IMR-90 (cell line): ENCODE data around the gene ATRNL1. TPM values are rescaled to one million over a fixed set of nuclear protein-coding genes. Genes with fewer than 3 reads are reported as not detected.
A peak's percentile ranks its signal among the peaks of the same experiment; 100 is the strongest.

Experiments used
- ATAC-seq: fragments of 200-7000 bp; cut with Tn5 transposase; 2 replicates; pipeline ENCODE4 v1.9.1; 2020; ENCODE audit warnings: low read depth, mild to moderate bottlenecking, moderate library complexity
- BruUV-seq: library from RNA; stranded (reverse); fragments of 400-500 nt; replicated peaks from 2 replicates; lab custom pipeline; 2021; lab: Mats Ljungman, UMichigan
- CTCF ChIA-PET: fragments of 300-600 bp; formaldehyde crosslinking; extraction: SDS; loops from one replicate; lab custom pipeline; 2021; ENCODE audit warnings: antibody characterized with exemption; lab: Yijun Ruan, JAX
- POLR2A ChIA-PET: fragments of 300-600 bp; sonication (Branson Sonifier 250); formaldehyde crosslinking; loops from one replicate; lab custom pipeline; 2022; ENCODE audit warnings: antibody characterized with exemption; ENCODE audit not compliant: unreplicated experiment; lab: Charles Lee
- DNase-seq: peaks from one replicate; pipeline ENCODE4 v3.0.0; 2013
- H2AFZ ChIP-seq: replicated peaks from 2 replicates; pipeline ENCODE3; 2013; ENCODE audit warnings: low read length, mild to moderate bottlenecking; ENCODE audit not compliant: poor library complexity
- H2AK5ac ChIP-seq: 2 replicates; pipeline ENCODE4 v1.6.1; 2013; ENCODE audit warnings: low read depth, low read length, inconsistent platforms
- H2AK9ac ChIP-seq: replicated peaks from 2 replicates; pipeline ENCODE3; 2013; ENCODE audit warnings: mild to moderate bottlenecking, low read depth, low read length, moderate library complexity; ENCODE audit not compliant: poor library complexity
- H2BK120ac ChIP-seq: 2 replicates; pipeline ENCODE4 v1.6.1; 2013; ENCODE audit warnings: low read depth, low read length, inconsistent platforms
- H2BK15ac ChIP-seq: 3 replicates; pipeline ENCODE4 v1.6.1; 2013; ENCODE audit warnings: low read depth, low read length, inconsistent platforms
- H2BK20ac ChIP-seq: 2 replicates; pipeline ENCODE4 v1.6.1; 2013; ENCODE audit warnings: low read depth, mild to moderate bottlenecking, inconsistent platforms, low read length, moderate library complexity
- H2BK5ac ChIP-seq: 2 replicates; pipeline ENCODE4 v1.6.1; 2013; ENCODE audit warnings: mild to moderate bottlenecking, low read depth, low read length, inconsistent platforms; ENCODE audit not compliant: poor library complexity, severe bottlenecking
- H3K14ac ChIP-seq: replicated peaks from 2 replicates; pipeline ENCODE4 v1.6.1; 2013; ENCODE audit warnings: low read depth, low read length, inconsistent platforms
- H3K18ac ChIP-seq: 2 replicates; pipeline ENCODE4 v1.6.1; 2013; ENCODE audit warnings: low read depth, low read length, control low read depth
- H3K23ac ChIP-seq: 2 replicates; pipeline ENCODE4 v1.6.1; 2013; ENCODE audit warnings: low read depth, low read length, inconsistent platforms
- H3K27ac ChIP-seq: 2 replicates; pipeline ENCODE4 v1.5.1; 2013; ENCODE audit warnings: mild to moderate bottlenecking, control low read depth, low read length; ENCODE audit not compliant: insufficient read depth
- H3K27me3 ChIP-seq: 2 replicates; pipeline ENCODE4 v1.6.1; 2013; ENCODE audit warnings: low read length; ENCODE audit not compliant: control insufficient read depth, insufficient read depth
- H3K36me3 ChIP-seq: 2 replicates; pipeline ENCODE4 v1.6.1; 2013; ENCODE audit warnings: low read length, mixed read lengths; ENCODE audit not compliant: control insufficient read depth, insufficient read depth
- H3K4ac ChIP-seq: 2 replicates; pipeline ENCODE4 v1.6.1; 2013; ENCODE audit warnings: low read depth, low read length, inconsistent platforms
- H3K4me1 ChIP-seq: 2 replicates; pipeline ENCODE4 v1.6.1; 2013; ENCODE audit warnings: low read length, mixed read lengths; ENCODE audit not compliant: control insufficient read depth, insufficient read depth
- H3K4me2 ChIP-seq: 2 replicates; pipeline ENCODE4 v1.6.1; 2013; ENCODE audit warnings: low read depth, mild to moderate bottlenecking, control low read depth, low read length, moderate library complexity
- H3K4me3 ChIP-seq: 2 replicates; pipeline ENCODE4 v1.5.1; 2013; ENCODE audit warnings: low read depth, mild to moderate bottlenecking, control low read depth, low read length, moderate library complexity; ENCODE audit not compliant: insufficient read depth
- H3K56ac ChIP-seq: 2 replicates; pipeline ENCODE4 v1.6.1; 2013; ENCODE audit warnings: low read length, inconsistent platforms; ENCODE audit not compliant: insufficient read depth; ENCODE audit errors: extremely low read depth
- H3K79me1 ChIP-seq, 2 experiments: 2 replicates each; pipeline ENCODE4 v1.6.1; 2013; ENCODE audit warnings: low read length in 2 of 2, inconsistent platforms in 1 of 2, low read depth in 1 of 2
- H3K9ac ChIP-seq: 2 replicates; pipeline ENCODE4 v1.6.1; 2013; ENCODE audit warnings: low read depth, low read length, control low read depth
- H3K9me1 ChIP-seq: 2 replicates; pipeline ENCODE4 v1.6.1; 2013; ENCODE audit warnings: low read length, inconsistent platforms; ENCODE audit not compliant: insufficient read depth
- H3K9me3 ChIP-seq: 2 replicates; pipeline ENCODE4 v1.6.1; 2013; ENCODE audit warnings: low read length; ENCODE audit not compliant: control insufficient read depth, insufficient read depth
- H4K20me1 ChIP-seq: 2 replicates; pipeline ENCODE4 v1.6.1; 2013; ENCODE audit warnings: low read length, inconsistent platforms; ENCODE audit not compliant: insufficient read depth
- H4K5ac ChIP-seq: 2 replicates; pipeline ENCODE4 v1.6.1; 2013; ENCODE audit warnings: mild to moderate bottlenecking, low read depth, low read length, control low read depth
- H4K8ac ChIP-seq, 2 experiments: 2 replicates each; pipeline ENCODE4 v1.6.1; 2013; ENCODE audit warnings: low read depth in 2 of 2, low read length in 2 of 2, control low read depth in 1 of 2, inconsistent platforms in 1 of 2
- H4K91ac ChIP-seq: 2 replicates; pipeline ENCODE4 v1.6.1; 2013; ENCODE audit warnings: low read depth, low read length, inconsistent platforms; ENCODE audit not compliant: insufficient read depth
- BHLHE40 ChIP-seq: fragments of 150-350 bp; IDR thresholded peaks from 2 replicates; pipeline ENCODE4 v1.6.1; 2016; ENCODE audit warnings: mild to moderate bottlenecking, low read depth, low read length
- CEBPB ChIP-seq: IDR thresholded peaks from 2 replicates; pipeline ENCODE4 v1.6.1; 2012; ENCODE audit warnings: low read depth, low read length, improper control_type of control experiment
- CHD1 ChIP-seq: IDR thresholded peaks from 2 replicates; pipeline ENCODE4 v1.6.1; 2012; ENCODE audit warnings: low read depth, low read length, improper control_type of control experiment
- FOS ChIP-seq: fragments of 150-350 bp; IDR thresholded peaks from 2 replicates; pipeline ENCODE4 v1.6.1; 2016; ENCODE audit warnings: low read depth, low read length
- MAFK ChIP-seq: IDR thresholded peaks from 2 replicates; pipeline ENCODE4 v1.6.1; 2012; ENCODE audit warnings: low read depth, low read length, improper control_type of control experiment
- MAZ ChIP-seq: IDR thresholded peaks from 2 replicates; pipeline ENCODE4 v1.6.1; 2012; ENCODE audit warnings: low read depth, mild to moderate bottlenecking, low read length, improper control_type of control experiment, moderate library complexity, borderline replicate concordance
- MXI1 ChIP-seq: IDR thresholded peaks from 2 replicates; pipeline ENCODE4 v1.6.1; 2012; ENCODE audit warnings: low read depth, mild to moderate bottlenecking, low read length, moderate library complexity, borderline replicate concordance
- NFE2L2 ChIP-seq: fragments of 150-350 bp; IDR thresholded peaks from 2 replicates; pipeline ENCODE4 v1.6.1; 2016; ENCODE audit warnings: low read depth, mild to moderate bottlenecking, low read length
- POLR2A ChIP-seq: IDR thresholded peaks from 2 replicates; pipeline ENCODE4 v1.6.1; 2012; ENCODE audit warnings: mild to moderate bottlenecking, low read depth, low read length
- RAD21 ChIP-seq: IDR thresholded peaks from 2 replicates; pipeline ENCODE4 v1.6.1; 2012; ENCODE audit warnings: low read length, improper control_type of control experiment
- RCOR1 ChIP-seq: IDR thresholded peaks from 2 replicates; pipeline ENCODE4 v1.6.1; 2012; ENCODE audit warnings: mild to moderate bottlenecking, low read length, improper control_type of control experiment; ENCODE audit not compliant: insufficient replicate concordance
- RFX5 ChIP-seq: IDR thresholded peaks from 2 replicates; pipeline ENCODE4 v1.8.0; 2012; ENCODE audit warnings: low read depth, mild to moderate bottlenecking, low read length, moderate library complexity
- SMC3 ChIP-seq: fragments of 150-350 bp; IDR thresholded peaks from 2 replicates; pipeline ENCODE4 v1.6.1; 2016; ENCODE audit warnings: low read depth, mild to moderate bottlenecking, antibody characterized with exemption, low read length, moderate library complexity
- USF2 ChIP-seq: fragments of 150-350 bp; IDR thresholded peaks from 2 replicates; pipeline ENCODE4 v1.6.1; 2017; ENCODE audit warnings: mild to moderate bottlenecking, antibody characterized with exemption, low read length, low read depth
- WGBS, 2 experiments: methylation state at CpG; one replicate each; pipeline versions ENCODE4 v1.1.5 to v1.1.7; 2013; ENCODE audit warnings: missing lambda C conversion rate in 2 of 2; ENCODE audit not compliant: insufficient read length in 1 of 2; ENCODE audit errors: extremely low coverage in 2 of 2; 5-methylcytosine and 5-hydroxymethylcytosine counted together
- dilution Hi-C: fragments of 300-500 bp; cut with HindIII; formaldehyde crosslinking; loops from one replicate; pipeline ENCODE4 v1.14.3; 2018; ENCODE audit warnings: low sequenced_read_pairs; ENCODE audit not compliant: unreplicated experiment
- in situ Hi-C: fragments of 300-500 bp; cut with MboI; formaldehyde crosslinking; loops from 3 replicates; pipeline ENCODE4 v1.14.3; 2019; ENCODE audit warnings: low sequenced_read_pairs, inconsistent platforms, mixed read lengths
- intact Hi-C: fragments of 100-400 bp; cut with micrococcal nuclease; formaldehyde crosslinking; loops from 2 replicates; pipeline ENCODE4 v1.10.0; 2022
- polyA plus RNA-seq, 3 experiments: library from polyadenylated mRNA; depleted of rRNA; stranded (reverse); fragments of >200 nt; gene quantifications; 2 replicates each; pipeline ENCODE4 v1.2.3, GENCODE V29; 2012; ENCODE audit warnings: low replicate concordance in 1 of 3
- total RNA-seq: library from RNA; depleted of rRNA; stranded (reverse); fragments of >200 nt; gene quantifications from 2 replicates; pipeline ENCODE4 v1.2.3, GENCODE V29; 2012
- TF ChIP-seq, protein P1 (sequence below): conservative IDR thresholded peaks from 2 replicates; pipeline ENCODE4 v1.5.1; 2012; ENCODE audit warnings: mild to moderate bottlenecking, low read depth, low read length, improper control_type of control experiment
- TF ChIP-seq, protein P2 (sequence below): fragments of 150-350 bp; IDR thresholded peaks from 2 replicates; pipeline ENCODE4 v1.6.1; 2016; ENCODE audit warnings: low read depth, mild to moderate bottlenecking, low read length, moderate library complexity, borderline replicate concordance

ATRNL1 gene
- total and polyA plus RNA-seq, 2 of the 4 experiments (the other 2 are of a cell fraction) = 0.18 to 0.19 TPM

GRCh38 chr10:115826396-115826795 lies 733.2 kb downstream of the ATRNL1 start:
- Histone ChIP-seq H2BK120ac (peak overlapping the region; percentile 14; the same call in 1 of the 2 replicates), H3K4me1 (peaks cover 8% of the 10 kb centered on the region), H2BK20ac (no peak overlapping the region), H4K5ac (no peak overlapping the region), H3K56ac (no peak overlapping the region), H3K27ac (no peak overlapping the region), H2AFZ (no peak overlapping the region), H2AK9ac (no peak overlapping the region), H3K27me3 (no peaks in the 10 kb centered on the region), H3K18ac (no peak overlapping the region), H3K4ac (no peak overlapping the region), H4K20me1 (no peaks in the 10 kb centered on the region), H2AK5ac (no peak overlapping the region), H3K9me3 (no peaks in the 10 kb centered on the region), H2BK15ac (no peak overlapping the region), H3K14ac (no peak overlapping the region), H4K91ac (no peak overlapping the region; the same call in 1 of the 2 replicates), H3K36me3 (no peaks in the 10 kb centered on the region), H3K9me1 (no peaks in the 10 kb centered on the region), H3K4me3 (no peak overlapping the region), H3K4me2 (no peak overlapping the region), H3K9ac (no peak overlapping the region), H4K8ac (no peak overlapping the region; a peak in 1 of 4 replicates), H3K23ac (no peak overlapping the region), H3K79me1 (no peaks in the 10 kb centered on the region), H2BK5ac (no peak overlapping the region)
- ChIA-PET POLR2A (no interaction called here), CTCF (interaction anchor here (0.6 to 2.5 kb wide), 6 partner anchors 11 to 461 kb away, joined by 3 to 6 read pairs (median 4); no protein-coding TSS in a partner anchor)
- dilution Hi-C loops (no loop called here), intact Hi-C loops (loop anchor here (10.0 kb wide), 1 partner anchor 348 kb away; no protein-coding TSS in a partner anchor), in situ Hi-C loops (no loop called here)
- 93% methylated on average over 2 of the region's 9 CpGs; no CpG with 5 or more reads in 1 of the 2 experiments for WGBS, 2 experiments
- TF ChIP-seq RFX5 (no peak), RCOR1 (no peak), FOS (no peak), NFE2L2 (no peak), MXI1 (no peak), MAZ (no peak), SMC3 (no peak), BHLHE40 (no peak), POLR2A (no peak), CHD1 (no peak), CEBPB (no peak), RAD21 (no peak), MAFK (no peak), USF2 (no peak)
- TF ChIP-seq, protein P1, sequence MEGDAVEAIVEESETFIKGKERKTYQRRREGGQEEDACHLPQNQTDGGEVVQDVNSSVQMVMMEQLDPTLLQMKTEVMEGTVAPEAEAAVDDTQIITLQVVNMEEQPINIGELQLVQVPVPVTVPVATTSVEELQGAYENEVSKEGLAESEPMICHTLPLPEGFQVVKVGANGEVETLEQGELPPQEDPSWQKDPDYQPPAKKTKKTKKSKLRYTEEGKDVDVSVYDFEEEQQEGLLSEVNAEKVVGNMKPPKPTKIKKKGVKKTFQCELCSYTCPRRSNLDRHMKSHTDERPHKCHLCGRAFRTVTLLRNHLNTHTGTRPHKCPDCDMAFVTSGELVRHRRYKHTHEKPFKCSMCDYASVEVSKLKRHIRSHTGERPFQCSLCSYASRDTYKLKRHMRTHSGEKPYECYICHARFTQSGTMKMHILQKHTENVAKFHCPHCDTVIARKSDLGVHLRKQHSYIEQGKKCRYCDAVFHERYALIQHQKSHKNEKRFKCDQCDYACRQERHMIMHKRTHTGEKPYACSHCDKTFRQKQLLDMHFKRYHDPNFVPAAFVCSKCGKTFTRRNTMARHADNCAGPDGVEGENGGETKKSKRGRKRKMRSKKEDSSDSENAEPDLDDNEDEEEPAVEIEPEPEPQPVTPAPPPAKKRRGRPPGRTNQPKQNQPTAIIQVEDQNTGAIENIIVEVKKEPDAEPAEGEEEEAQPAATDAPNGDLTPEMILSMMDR = no peak
- TF ChIP-seq, protein P2, sequence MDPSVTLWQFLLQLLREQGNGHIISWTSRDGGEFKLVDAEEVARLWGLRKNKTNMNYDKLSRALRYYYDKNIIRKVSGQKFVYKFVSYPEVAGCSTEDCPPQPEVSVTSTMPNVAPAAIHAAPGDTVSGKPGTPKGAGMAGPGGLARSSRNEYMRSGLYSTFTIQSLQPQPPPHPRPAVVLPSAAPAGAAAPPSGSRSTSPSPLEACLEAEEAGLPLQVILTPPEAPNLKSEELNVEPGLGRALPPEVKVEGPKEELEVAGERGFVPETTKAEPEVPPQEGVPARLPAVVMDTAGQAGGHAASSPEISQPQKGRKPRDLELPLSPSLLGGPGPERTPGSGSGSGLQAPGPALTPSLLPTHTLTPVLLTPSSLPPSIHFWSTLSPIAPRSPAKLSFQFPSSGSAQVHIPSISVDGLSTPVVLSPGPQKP = no peak
- DNase-seq (peak; percentile 42), ATAC-seq (no peak)
- BruUV-seq = no TSS peak
